Activated naive CD4-positive, alpha-beta T cell treated with anti-CD3 and anti-CD28 coated beads, Interleukin-2, amount 50 U/mL, for 72 hours (primary cell): ENCODE results near the gene TANC1. TPM values are rescaled to one million over a fixed set of nuclear protein-coding genes. Genes with fewer than 3 reads are reported as not detected.
A peak's percentile ranks its signal among the peaks of the same experiment; 100 is the strongest.

Experiments
- ATAC-seq, 2 donors: fragments of 150-1000 bp; cut with Tn5 transposase; 2 replicates each; pipeline ENCODE4 v1.10.0; 2021; ENCODE audit warnings: mild to moderate bottlenecking in 2 of 2, moderate library complexity in 2 of 2
- DNase-seq, 2 donors: peaks; one replicate each; pipeline ENCODE4 v3.0.0; 2021 to 2022; ENCODE audit warnings: low spot score in 2 of 2
- H3K27ac Mint-ChIP-seq, 2 donors: one replicate each; pipeline ENCODE4 v1.8.0; 2022; ENCODE audit warnings: mild to moderate bottlenecking in 2 of 2, mixed read lengths in 2 of 2
- H3K36me3 Mint-ChIP-seq, 2 donors: one replicate each; pipeline ENCODE4 v1.8.0; 2022; ENCODE audit warnings: mixed read lengths in 2 of 2
- H3K9me3 Mint-ChIP-seq, 2 donors: one replicate each; pipeline ENCODE4 v1.8.0; 2022; ENCODE audit warnings: mixed read lengths in 2 of 2
- total RNA-seq, 2 donors: library from RNA; stranded (reverse); gene quantifications; one replicate each; pipeline ENCODE4 v1.2.3, GENCODE V29; 2022

Gene TANC1
- total RNA-seq, 2 donors from 2014 or later, result 0.89 to 1.8 TPM

DNA sequence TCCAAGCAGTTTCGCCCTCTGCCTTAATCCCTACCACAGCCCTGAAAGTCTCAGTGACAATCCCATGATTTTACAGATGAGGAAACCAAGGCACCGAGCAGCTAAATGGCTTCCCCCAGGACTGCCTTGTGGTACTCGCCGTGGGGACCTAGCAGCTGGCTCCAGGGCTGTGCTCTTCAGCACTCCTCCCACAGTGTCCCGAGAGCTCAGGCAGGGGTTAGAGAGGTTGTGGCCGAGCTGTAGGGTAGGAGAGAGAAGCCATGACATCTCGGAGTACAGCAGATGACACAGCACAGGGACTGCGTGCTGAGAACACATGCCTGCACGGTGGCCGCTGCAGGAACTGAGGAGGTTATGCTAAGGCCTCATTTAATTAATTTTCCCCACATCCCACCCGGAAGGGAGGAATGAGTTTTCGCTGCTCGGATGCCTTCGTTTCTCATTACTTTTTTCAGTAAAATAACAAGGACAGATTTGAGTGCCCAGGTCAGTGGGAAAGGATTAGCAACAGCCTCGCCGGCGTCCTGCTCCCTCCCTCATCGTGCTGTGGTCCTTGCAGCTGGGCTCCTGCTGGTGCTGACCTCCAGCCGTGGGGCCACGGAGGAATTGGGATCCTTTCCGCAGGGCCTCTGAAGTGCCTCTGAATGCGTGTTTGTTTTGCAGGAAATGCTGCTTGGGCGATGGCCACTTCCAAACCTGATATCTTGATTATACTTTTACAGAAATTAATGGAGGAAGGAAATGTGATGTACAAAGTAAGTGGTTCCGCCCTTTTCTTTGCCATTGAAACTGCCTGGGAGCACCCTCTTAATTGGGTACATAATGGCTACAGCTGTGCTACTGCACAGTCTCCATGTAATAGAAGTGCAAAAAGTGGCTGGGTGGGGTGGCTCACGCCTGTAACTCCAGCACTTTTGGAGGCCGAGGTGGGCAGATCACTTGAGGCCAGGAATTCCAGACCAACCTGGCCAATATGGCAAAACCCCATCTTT is 256.9 kb downstream of the TANC1 start:
- no peak overlapping the region for H3K27ac Mint-ChIP-seq
- ATAC-seq (no peak), DNase-seq (no peak)
- no peaks in the 10 kb centered on the region for H3K9me3 Mint-ChIP-seq
- H3K36me3 Mint-ChIP-seq, result peaks cover 0 to 5% of the 10 kb centered on the region in 2 donors

GRCh38 chr2:159226059-159226461 is 257.6 kb downstream of the TANC1 start:
- H3K27ac Mint-ChIP-seq, result no peak overlapping the region
- H3K9me3 Mint-ChIP-seq, result no peaks in the 10 kb centered on the region
- peaks cover 0 to 5% of the 10 kb centered on the region in 2 donors for H3K36me3 Mint-ChIP-seq
- ATAC-seq, result peak; percentile 88 to 92
- no peak for DNase-seq

- no peak for ATAC-seq
- no peak overlapping the region for H3K27ac Mint-ChIP-seq
- peaks cover 0 to 5% of the 10 kb centered on the region in 2 donors for H3K36me3 Mint-ChIP-seq
- no peak for DNase-seq
- H3K9me3 Mint-ChIP-seq, result no peaks in the 10 kb centered on the region
These were observed 258.4 kb downstream of the TANC1 start for GRCh38 chr2:159226608-159227385.

GRCh38 chr2:159227467-159227866 is 259.0 kb downstream of the TANC1 start:
- ATAC-seq (no peak), DNase-seq (no peak)
- Mint-ChIP-seq H3K9me3 (no peaks in the 10 kb centered on the region), H3K27ac (no peak overlapping the region), H3K36me3 (peaks cover 0 to 5% of the 10 kb centered on the region in 2 donors)

DNA sequence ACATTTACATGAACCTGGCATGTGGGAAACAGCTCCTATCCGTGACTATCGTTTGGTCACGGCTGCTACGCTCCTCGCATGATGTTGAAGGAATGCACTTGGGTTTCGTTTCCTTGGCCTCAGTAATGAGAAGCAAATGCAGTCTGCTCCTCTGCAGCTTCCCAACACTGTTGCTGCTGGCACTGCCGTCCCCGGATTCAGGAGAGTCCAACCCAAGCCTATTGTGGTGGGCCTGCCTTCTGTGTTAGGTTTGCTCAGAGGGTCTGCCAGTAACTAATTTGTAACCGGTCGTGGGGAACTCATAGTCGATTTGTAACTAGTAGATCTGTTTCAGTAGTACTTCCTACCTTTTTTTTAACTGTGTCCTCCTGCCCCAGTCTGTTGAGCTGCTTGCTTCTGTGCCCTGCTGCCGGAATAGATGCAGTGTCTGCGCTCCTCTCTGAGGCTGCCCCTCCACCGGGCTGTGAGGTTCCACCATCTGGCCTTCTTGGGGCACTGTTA is 259.7 kb downstream of the TANC1 start:
- ATAC-seq, result no peak
- Mint-ChIP-seq H3K27ac (no peak overlapping the region), H3K9me3 (no peaks in the 10 kb centered on the region), H3K36me3 (peaks cover 0 to 5% of the 10 kb centered on the region in 2 donors)
- DNase-seq, result no peak

DNA sequence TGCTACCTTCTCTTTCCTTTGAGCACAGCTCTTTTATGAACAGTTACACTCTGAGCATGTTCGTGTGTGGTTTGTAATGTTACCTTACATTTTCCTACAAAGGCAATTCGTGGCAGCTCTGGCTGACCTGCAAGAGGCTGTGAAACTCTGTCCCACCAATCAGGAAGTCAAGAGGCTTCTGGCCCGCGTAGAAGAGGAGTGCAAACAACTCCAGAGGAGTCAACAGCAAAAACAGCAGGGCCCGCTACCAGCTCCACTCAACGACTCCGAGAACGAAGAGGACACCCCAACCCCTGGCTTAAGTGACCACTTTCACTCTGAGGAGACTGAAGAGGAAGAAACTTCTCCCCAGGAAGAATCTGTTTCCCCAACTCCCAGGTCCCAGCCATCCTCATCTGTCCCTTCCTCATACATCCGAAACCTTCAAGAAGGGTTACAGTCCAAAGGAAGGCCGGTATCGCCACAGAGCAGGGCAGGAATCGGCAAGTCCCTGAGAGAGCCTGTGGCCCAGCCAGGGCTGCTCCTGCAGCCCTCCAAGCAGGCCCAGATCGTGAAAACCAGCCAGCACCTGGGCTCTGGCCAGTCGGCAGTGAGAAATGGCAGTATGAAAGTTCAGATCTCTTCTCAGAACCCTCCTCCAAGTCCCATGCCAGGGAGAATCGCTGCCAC is 261.2 kb downstream of the TANC1 start:
- peak overlapping the region in 1 of 2 donors; percentile 22 for H3K27ac Mint-ChIP-seq

DNA sequence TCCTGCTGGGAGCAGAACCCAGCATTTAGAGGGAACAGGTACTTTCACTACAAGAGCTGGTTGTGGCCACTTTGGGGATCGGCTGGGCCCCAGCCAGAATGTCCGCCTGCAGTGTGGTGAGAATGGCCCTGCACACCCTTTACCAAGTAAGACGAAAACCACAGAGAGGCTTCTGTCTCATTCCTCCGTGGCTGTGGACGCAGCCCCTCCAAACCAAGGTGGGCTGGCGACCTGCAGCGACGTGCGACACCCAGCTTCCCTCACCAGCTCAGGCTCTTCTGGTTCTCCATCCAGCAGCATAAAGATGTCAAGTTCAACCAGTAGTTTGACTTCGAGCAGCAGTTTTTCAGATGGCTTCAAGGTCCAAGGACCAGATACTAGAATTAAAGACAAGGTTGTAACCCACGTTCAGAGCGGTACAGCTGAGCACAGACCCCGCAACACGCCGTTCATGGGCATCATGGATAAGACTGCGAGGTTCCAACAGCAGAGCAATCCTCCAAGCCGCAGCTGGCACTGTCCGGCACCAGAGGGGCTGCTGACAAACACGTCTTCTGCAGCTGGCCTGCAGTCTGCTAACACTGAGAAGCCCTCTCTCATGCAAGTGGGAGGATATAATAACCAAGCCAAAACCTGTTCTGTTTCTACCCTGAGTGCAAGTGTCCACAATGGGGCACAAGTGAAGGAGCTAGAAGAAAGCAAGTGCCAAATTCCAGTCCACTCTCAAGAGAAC is 261.9 kb downstream of the TANC1 start:
- ATAC-seq (no peak), DNase-seq (no peak)
- Mint-ChIP-seq H3K27ac (peak overlapping the region in 1 of 2 donors; percentile 55), H3K36me3 (peaks cover 0 to 5% of the 10 kb centered on the region in 2 donors), H3K9me3 (no peaks in the 10 kb centered on the region)

More for the DNA sequence above, 261.2 kb downstream of the TANC1 start:
- DNase-seq, result no peak
- H3K36me3 Mint-ChIP-seq, result peaks cover 0 to 5% of the 10 kb centered on the region in 2 donors
- ATAC-seq, result no peak
- no peaks in the 10 kb centered on the region for H3K9me3 Mint-ChIP-seq

GRCh38 chr2:159232456-159233170 is 264.2 kb downstream of the TANC1 start:
- DNase-seq, result no peak
- ATAC-seq, result no peak
- no peaks in the 10 kb centered on the region for H3K9me3 Mint-ChIP-seq
- H3K27ac Mint-ChIP-seq, result no peak overlapping the region
- peaks cover 0 to 5% of the 10 kb centered on the region in 2 donors for H3K36me3 Mint-ChIP-seq

DNA sequence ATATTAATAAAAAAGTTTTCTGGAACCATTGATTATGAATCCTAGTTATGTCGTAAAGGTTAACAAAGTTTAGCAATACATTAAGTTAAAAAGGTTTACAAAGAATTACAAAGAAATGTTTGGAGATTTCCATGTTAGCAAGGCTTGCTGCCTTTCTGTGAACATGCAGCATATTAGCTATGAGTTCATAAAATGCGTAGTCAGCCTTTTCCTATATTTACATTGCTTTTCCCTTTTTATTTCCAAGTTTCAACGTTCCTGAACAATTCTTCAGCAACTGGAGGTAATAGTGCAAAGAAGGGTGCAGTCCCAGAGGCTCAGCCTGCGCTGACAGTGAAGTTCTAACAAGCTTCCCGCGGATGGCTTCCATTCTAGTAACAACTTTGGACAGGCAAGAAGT is 266.4 kb downstream of the TANC1 start:
- Mint-ChIP-seq H3K27ac (no peak overlapping the region), H3K36me3 (peaks cover 0 to 2% of the 10 kb centered on the region in 2 donors), H3K9me3 (no peaks in the 10 kb centered on the region)
- ATAC-seq, result no peak
- no peak for DNase-seq

- no peaks in the 10 kb centered on the region for H3K9me3 Mint-ChIP-seq
- peaks cover 12 to 22% of the 10 kb centered on the region in 2 donors for H3K36me3 Mint-ChIP-seq
- ATAC-seq (no peak), DNase-seq (no peak)
- no peak overlapping the region for H3K27ac Mint-ChIP-seq
These were observed 275.1 kb downstream of the TANC1 start for GRCh38 chr2:159243529-159243928.

DNA sequence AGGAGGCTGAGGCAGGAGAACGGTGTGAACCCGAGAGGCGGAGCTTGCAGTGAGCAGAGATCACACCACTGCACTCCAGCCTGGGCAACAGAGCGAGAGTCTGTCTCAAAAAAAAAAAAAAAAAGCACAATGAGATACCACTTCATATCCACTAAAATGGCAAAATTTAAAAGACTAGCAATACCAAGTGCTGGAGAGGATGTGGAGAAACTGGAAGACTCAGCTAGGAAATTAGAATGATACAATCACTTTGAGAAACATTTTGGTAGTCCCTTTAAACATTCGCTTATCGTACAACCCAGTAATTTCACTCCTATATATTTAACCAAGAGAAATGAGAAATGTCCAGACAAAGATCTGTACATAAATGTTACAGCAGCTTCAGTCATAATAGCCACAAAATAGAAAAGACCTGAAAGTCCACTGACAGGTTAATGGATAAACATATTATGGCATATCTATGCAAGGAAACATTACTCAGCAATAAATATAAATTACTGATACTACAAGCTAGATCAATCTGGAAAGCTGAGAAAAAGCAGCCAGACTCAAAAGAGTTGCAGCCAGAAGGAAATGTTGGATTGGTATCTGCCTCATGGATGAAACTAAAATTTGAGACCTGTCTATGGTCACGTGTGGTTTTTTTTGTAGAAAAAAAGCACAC is 278.0 kb downstream of the TANC1 start:
- ATAC-seq (no peak), DNase-seq (no peak)
- no peaks in the 10 kb centered on the region for H3K9me3 Mint-ChIP-seq
- no peak overlapping the region for H3K27ac Mint-ChIP-seq
- H3K36me3 Mint-ChIP-seq, result peaks cover 7 to 22% of the 10 kb centered on the region in 2 donors

- Mint-ChIP-seq H3K9me3 (no peaks in the 10 kb centered on the region), H3K36me3 (peaks cover 7 to 14% of the 10 kb centered on the region in 2 donors), H3K27ac (no peak overlapping the region)
- ATAC-seq (peak in 1 of 2 donors; percentile 37), DNase-seq (no peak)
These were observed 281.7 kb downstream of the TANC1 start for GRCh38 chr2:159249990-159250715.

DNA sequence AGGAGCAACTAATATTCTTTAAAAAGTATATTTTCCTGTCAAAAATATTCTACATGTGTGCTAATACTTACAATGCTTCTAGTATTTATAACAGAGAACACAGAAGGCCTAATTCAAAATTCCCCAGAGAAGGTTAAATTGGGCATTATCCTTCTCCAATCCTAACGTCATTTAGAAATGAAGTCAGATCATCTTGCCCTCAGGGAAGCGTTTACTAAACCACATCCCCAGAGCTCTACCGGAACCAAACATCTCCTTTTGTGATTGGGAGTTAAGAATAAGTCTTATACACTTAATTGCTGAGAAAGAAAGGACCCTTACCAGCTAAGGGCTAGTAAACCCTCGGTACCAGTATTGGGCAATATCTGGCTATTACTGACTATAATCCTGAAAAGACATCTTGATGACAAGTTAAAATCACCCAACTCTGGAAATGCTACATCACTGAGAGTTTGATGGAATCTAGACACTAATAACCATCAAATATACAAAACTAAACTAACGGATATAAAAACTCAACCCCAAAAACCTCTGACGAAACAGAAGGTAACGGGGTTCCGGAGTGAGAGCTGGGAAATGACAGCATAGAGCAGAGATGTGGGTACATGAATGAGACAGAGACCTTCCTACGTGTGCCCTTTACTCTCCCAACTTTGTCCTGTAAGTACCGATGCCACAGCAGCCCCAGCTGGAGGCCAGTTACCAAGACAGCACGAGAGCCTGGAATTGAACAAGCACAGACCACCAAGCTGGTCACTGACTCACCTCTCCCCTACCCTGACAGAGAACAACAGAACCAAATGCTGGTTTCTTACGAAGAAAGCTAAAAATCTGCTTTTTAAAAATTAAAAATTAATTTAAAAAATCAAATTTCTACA is 283.1 kb downstream of the TANC1 start:
- ATAC-seq (no peak), DNase-seq (no peak)
- Mint-ChIP-seq H3K27ac (no peak overlapping the region), H3K9me3 (no peaks in the 10 kb centered on the region), H3K36me3 (peaks cover 0 to 5% of the 10 kb centered on the region in 2 donors)

- Mint-ChIP-seq H3K36me3 (no peaks in the 10 kb centered on the region), H3K9me3 (no peaks in the 10 kb centered on the region), H3K27ac (no peak overlapping the region)
- ATAC-seq (no peak), DNase-seq (no peak)
These were observed 284.5 kb downstream of the TANC1 start for GRCh38 chr2:159252905-159253304.
